Activated naive CD8-positive, alpha-beta T cell treated with anti-CD3 and anti-CD28 coated beads, Interleukin-2, amount 50 U/mL, for 16 hours (primary cell): ENCODE measurements around the gene CNOT2.

Experiments used
- DNase-seq: peaks from one replicate; pipeline ENCODE4 v3.0.0-alpha.2; 2020; ENCODE audit warnings: low read depth, low spot score

Gene CNOT2, protein sequence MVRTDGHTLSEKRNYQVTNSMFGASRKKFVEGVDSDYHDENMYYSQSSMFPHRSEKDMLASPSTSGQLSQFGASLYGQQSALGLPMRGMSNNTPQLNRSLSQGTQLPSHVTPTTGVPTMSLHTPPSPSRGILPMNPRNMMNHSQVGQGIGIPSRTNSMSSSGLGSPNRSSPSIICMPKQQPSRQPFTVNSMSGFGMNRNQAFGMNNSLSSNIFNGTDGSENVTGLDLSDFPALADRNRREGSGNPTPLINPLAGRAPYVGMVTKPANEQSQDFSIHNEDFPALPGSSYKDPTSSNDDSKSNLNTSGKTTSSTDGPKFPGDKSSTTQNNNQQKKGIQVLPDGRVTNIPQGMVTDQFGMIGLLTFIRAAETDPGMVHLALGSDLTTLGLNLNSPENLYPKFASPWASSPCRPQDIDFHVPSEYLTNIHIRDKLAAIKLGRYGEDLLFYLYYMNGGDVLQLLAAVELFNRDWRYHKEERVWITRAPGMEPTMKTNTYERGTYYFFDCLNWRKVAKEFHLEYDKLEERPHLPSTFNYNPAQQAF

GRCh38 chr12:70242695-70243509 is at the start of gene CNOT2:
CNOT2 (plus strand) TSS chr12:70243433; CDS start chr12:70278227, 34,794 bp downstream.
- peak; percentile 79 for DNase-seq

- no peak for DNase-seq
Observed at GRCh38 chr12:70194076-70194475, 49.2 kb upstream of the CNOT2 start.

GRCh38 chr12:70196811-70197281 is 46.4 kb upstream of the CNOT2 start:
- no peak for DNase-seq

DNA sequence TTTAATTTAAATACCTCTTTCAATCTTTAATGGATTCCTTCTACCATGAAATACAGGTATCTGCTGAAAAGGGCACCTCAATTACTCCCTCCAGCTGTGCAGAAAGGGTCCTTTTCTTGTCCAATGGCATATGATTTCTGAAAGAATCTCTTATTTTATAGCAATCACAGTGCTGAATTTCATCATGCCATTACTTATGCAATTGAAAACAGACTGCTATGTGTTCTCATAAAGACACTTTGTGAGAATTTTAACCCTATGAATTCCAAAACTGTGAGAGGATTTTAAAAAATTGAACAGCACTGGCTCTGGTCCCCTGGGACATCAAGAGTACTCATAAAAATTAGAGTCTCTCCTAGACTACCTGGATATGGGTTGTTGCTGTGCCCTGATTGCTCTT is 45.9 kb upstream of the CNOT2 start:
- no peak for DNase-seq

DNA sequence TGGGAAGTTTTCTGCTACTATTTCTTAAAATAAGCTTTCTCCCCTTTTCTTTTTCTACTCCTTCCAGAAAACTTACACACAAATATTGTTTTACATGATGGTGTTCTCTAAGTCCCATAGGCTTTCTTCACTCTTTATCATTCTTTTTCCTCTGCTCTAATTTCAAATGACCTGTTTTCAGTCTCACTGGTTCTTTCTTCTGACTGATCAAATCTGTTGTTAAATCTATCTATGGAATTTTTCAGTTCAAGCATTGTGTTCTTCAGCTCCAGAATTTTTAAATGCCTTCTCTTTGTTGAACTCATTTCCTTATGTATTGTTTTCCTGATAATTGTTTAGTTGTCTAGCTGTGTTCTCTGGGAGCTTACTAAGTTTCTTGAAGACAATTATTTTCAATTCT is 29.5 kb upstream of the CNOT2 start:
- DNase-seq = no peak

DNA sequence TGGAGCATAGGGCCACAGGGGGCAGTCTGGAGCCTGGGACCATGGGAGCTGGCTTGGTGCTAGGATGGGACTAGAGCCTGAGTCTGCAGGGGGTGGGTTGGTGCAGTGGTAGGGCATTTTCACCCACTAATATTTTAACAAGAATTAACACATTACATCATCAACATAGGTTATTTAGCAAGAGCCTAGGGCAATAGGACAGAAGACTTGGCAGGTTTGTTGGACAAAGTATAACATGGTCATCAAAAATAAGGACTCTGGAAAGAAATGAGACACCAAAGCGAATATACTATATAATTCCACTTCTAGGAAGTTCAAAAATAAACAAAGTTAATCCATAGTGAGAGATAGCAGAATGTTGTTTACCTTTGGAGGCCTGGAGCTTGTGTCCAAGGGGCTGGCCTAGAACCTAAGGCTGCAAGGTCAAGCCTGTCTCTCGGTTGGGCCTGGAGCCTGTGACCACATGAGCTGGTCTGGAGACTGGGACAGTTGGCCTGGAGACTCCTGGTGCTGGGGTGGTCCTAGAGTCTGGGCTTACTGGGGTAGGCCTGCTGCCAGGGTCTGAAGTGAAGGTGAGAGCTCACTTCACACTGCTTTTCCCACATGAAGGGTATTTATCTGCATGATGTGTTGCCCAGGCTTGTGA is 28.1 kb upstream of the CNOT2 start:
- no peak for DNase-seq

GRCh38 chr12:70217416-70217815 is 25.8 kb upstream of the CNOT2 start:
- DNase-seq = no peak

DNA sequence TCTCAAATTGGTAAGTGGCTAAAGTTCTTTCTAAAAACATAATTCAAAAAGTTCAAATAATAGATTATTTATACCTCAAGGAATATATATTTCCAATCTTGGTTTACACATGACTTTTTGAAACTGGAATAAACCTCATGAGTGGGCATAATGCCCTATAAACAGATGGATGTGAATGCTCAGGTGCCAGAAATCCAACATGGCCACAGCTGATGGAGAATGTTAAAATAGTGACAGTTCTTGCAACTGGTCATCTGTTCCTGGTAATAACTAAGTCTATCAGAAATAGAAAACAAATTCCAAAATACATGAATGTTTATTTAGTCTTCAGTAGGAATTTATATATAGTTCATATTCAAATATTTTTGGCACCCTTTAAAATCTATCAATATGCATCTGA is 21.6 kb upstream of the CNOT2 start:
- DNase-seq = no peak

- DNase-seq = no peak
Observed at GRCh38 chr12:70227911-70228310, 15.3 kb upstream of the CNOT2 start.

DNA sequence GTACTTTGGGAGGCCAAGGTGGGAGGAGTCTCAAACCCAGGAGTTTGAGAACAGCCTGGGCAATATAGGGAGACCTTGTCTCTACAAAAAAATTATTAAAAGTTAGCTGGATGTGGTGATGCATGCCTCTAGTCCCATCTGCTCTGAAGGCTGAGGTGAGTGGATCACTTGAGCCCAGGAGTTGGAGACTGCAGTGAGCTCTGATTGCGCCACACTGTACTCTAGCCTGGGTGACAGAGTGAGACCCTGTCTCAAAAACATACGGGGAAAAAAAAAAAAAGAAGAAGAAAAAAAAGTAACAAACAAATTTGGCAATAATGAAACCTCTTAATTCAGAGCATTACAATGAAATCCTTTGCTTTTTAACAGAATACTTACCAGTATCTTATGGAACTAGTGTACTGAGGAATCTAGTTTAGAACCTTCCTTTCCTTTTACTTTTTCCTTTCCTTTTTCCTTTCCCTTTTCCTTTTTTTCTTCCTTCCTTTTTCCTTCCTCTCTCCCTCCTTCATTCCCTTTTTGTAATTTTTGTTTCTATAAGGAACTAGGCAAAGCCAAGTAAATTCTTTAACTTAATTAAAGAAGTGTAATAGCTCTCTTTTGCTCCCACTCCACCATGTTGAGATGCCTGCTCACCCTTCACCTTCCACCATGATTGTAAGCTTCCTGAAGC is 12.2 kb upstream of the CNOT2 start:
- DNase-seq = no peak

DNA sequence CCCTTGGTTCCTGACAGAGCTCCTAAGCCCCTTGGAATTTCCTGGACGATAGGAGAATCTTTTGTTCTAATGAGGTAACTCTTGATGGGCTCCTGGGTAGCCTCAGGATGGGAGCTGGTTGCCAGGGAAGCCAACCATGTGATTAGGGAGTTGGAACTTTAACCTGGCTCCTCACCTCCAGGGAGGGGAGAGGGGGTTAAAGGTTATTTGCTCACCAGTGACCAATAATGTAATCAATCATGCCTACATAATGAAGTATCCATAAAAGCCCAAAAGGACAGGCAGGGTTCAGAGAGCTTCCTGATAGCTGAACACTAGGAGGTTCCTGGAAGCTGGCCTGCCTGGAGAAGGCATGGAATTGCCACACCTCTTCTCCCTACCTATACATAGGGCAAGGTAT is 6.2 kb upstream of the CNOT2 start:
- no peak for DNase-seq

- DNase-seq = no peak
Observed at GRCh38 chr12:70240673-70241072, 2.6 kb upstream of the CNOT2 start.

GRCh38 chr12:70241845-70242244 is 1.4 kb upstream of the CNOT2 start:
- DNase-seq = no peak

- peak; percentile 45 for DNase-seq
Observed at GRCh38 chr12:70243510-70244371, 508 bp downstream of the CNOT2 start.

DNA sequence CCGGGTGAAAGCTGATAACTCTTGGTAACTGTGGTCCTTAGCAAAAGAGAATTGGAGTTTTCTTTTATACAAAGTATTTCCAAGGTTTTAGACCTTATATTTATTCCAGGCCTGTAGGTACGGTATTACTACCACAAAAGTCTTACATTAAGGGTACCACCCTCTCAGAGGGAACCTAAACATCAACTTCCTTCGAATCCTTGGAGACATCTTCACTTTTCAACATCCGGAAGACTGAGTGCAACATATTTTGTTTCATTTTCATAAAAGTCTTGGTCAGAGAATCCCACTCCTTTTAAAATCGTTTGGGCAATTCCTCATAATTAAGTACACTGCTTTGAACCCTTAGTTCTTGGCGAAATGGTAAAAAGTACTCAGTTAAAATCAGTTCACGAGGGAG is 1.2 kb downstream of the CNOT2 start:
- DNase-seq = no peak

GRCh38 chr12:70245458-70245857 is 2.2 kb downstream of the CNOT2 start:
- no peak for DNase-seq

- no peak for DNase-seq
Observed at GRCh38 chr12:70246580-70246979, 3.3 kb downstream of the CNOT2 start.

GRCh38 chr12:70247653-70248199 is 4.5 kb downstream of the CNOT2 start:
- DNase-seq = no peak

DNA sequence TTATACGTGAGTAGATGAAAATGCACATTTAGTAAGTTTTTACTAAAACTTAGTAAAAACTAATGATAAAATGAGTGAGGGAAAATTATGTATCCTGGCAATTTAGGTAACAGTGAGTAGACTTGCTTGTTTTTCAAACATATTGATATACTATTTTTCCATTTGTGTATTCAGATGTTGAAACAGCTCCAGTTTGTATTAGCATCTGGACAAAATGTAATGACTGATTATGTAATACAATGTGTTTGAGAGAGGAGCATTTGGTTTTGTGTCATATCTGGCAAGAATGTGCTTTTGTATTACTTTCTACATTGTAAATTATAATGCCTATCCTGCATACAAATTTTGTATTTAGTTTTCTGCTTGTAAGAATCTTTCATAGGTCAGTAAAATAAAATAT is 5.6 kb downstream of the CNOT2 start:
- DNase-seq = no peak

GRCh38 chr12:70249903-70250302 is 6.7 kb downstream of the CNOT2 start:
- DNase-seq = no peak
